T-helper 2 cell treated with Interferon-gamma antibody and Interleukin-4, amounts not matched to agents 100 ng/mL and 5 ng/mL, for 36 hours (primary cell): Measurements from ENCODE around the gene PUM2. TPM values are rescaled to one million over a fixed set of nuclear protein-coding genes. Genes with fewer than 3 reads are reported as not detected.
"Not testable (repeated sequence)": the region's sequence is repeated elsewhere in the genome, so short reads cannot be mapped to it uniquely, and the experiment has no call there.

Experiments used
- intact Hi-C: fragments of 100-400 bp; cut with micrococcal nuclease; formaldehyde crosslinking; loops from one replicate; pipeline ENCODE4 v1.15.1; 2023
- total RNA-seq: library from RNA; stranded (reverse); gene quantifications from 2 replicates; pipeline ENCODE4 v1.2.3, GENCODE V29; 2022

Gene PUM2
- 127 and 129 TPM in 2 replicates for total RNA-seq

DNA sequence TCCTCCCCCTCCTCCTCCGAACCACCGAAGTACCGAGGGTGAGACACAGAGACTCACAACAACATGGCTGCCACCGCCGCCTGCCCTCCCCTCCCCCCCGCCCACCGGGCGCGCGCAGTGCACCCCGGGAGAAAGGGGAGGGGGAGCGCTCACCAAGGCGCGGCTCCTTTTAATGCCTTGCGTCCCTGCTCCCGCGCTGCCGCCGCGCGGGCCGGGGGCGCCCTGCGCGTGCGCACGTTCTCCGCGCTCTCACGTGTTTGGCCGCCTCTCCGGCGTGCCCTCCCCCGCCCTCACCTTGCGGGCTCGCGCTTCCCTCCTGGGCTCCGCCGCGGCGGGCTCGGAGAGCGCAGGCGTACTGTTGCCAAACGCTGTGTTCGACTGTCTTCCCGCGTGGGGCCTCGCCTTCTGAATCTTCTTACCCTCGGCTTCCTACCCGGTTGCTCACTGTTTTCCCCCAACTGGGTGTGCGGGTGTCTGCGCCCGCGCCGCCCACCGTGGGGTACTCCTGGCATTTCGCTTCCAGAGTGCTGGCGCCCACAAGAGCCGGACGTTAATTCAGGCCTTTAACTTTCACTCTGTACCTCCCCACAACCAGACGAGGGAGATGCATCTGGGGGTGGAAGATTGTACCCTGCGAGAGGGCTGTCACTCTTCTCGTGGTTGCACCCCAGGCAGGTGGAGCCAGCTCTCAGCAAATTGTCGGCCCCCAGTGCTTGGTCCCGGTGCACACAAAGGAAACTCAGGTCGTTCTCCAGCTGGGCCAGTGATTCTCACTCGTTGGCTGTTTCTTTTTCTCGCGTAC is at the start of gene PUM2:
PUM2 (minus strand) TSS at position 92 of the 802 bp plus-strand sequence. CDS start 23,484 bp downstream, outside the sequence.
- intact Hi-C loops: loop anchor here (1.0 to 5.0 kb wide), 9 partner anchors 14 to 1790 kb away; partner anchors contain the start of genes HS1BP3, LAPTM4A, LDAH and RDH14

GRCh38 chr2:20400306-20400705 is 49.7 kb upstream of the PUM2 start:
- intact Hi-C loops: no loop called here

DNA sequence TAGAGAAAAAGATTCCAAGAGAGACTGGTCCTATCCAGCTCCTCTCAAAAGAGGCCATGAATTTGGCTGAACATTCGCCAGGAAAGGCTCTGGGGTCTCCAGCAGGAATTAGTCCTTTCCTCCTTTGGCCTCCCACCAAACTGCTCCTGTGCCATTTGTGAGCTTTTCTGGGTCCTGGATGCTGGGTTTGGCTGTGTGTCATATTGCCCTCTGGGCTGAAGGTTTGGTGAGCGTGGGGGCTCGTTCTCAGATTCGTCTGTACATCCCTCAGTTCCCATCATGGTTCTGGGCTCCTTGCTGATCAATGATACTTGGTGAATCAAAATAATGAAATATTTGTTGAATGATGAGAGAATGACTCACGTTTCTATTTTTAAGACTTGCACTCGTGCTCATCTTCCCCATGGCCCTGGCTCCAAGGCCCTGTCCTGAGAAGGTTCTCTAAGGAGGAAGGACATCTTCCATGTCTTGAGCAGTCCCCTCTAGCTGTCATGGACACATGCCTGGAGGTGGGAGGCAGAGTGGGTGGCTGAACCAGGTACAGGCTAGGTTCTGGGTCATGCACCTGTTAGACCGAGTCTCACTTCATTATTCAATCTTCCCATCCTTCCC is 48.4 kb upstream of the PUM2 start:
- intact Hi-C loops: no loop called here

GRCh38 chr2:20397811-20398447 is 47.3 kb upstream of the PUM2 start:
- intact Hi-C loops: no loop called here

- intact Hi-C loops: no loop called here
These were observed 45.8 kb upstream of the PUM2 start for GRCh38 chr2:20396356-20397000.

- intact Hi-C loops: no loop called here
These were observed 43.3 kb upstream of the PUM2 start for GRCh38 chr2:20393986-20394385.

DNA sequence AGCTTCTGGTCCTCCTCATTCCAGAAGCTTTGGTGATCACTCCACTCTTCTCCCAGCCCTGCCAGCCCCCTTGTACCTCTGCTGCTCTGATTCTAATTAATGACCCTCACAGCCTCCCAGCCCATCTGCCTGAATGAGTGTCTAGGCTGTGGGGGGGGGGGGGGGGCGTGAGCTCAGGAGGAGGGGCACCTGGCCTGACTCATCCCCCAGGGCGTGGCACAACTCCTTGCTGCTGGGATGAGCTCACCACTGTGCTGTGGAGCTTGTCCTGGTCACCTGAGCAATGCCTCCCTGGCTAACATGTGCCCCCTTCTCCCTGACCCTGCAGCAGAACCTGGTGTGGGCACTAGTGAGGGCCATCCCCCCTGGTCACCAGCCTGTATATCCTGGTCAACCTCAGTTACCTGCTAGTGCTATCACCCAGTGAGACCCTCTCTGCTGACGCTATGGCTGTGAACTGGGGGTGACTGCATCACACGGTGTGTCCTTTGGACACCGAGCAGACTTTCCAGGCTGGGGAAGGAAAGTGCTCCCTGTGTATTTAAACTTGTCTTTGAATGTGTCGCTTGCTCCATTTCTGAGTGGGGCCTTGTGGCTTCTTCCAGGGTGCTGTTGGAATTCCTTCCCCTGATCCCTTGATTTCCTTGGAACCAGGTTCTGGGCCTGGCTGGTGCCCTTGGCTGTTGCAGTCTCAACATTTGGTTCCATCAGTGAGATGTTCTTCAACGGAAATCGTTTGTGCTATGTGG is 41.5 kb upstream of the PUM2 start:
- intact Hi-C loops: no loop called here

GRCh38 chr2:20390524-20391123 is 40.0 kb upstream of the PUM2 start:
- intact Hi-C loops: no loop called here

DNA sequence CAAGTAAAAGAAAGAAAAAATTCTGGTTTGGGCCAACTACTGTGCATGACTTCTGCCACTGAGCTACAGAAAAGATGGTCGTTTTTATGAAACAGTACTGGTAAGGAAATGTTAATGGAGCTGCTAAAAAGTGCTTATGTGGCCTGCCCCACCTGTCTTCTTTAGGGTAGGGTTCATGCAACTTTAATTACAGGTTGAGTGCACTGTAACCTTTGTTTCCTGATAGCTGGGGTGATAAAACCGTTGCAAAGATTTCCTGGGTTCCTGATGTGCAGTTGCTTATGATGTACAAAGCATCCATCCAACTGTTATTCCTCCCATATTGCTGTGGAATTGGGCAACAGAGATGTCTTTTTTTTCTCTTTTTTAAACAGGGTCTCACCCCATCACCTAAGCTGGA is 34.3 kb upstream of the PUM2 start:
- intact Hi-C loops: no loop called here

GRCh38 chr2:20382965-20383810 is 32.5 kb upstream of the PUM2 start:
- intact Hi-C loops: no loop called here

- intact Hi-C loops: no loop called here
These were observed 30.8 kb upstream of the PUM2 start for GRCh38 chr2:20381457-20381856.

GRCh38 chr2:20378891-20379519 is 28.4 kb upstream of the PUM2 start:
- intact Hi-C loops: no loop called here

DNA sequence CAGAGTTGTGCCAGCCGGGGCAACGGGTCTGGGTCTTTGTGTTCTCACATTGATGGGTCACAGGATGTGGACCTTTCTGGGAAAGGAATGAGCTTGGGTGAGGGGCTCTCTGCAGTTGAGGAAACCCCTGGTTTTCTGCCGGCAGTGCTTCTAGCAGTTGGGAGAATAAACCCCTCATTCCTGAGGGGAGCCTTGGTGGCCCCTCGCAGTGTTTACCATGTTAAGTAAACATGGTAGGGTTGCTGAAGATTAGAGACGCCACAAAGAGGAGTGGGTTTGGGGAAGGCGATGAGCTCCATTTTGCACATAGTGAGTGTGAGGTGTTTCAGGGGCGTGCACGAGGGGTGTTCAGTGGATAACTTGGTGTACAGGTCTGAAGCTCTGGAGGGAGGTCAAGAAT is 27.7 kb upstream of the PUM2 start:
- intact Hi-C loops: no loop called here

GRCh38 chr2:20377741-20378140 is 27.1 kb upstream of the PUM2 start:
- intact Hi-C loops: no loop called here

DNA sequence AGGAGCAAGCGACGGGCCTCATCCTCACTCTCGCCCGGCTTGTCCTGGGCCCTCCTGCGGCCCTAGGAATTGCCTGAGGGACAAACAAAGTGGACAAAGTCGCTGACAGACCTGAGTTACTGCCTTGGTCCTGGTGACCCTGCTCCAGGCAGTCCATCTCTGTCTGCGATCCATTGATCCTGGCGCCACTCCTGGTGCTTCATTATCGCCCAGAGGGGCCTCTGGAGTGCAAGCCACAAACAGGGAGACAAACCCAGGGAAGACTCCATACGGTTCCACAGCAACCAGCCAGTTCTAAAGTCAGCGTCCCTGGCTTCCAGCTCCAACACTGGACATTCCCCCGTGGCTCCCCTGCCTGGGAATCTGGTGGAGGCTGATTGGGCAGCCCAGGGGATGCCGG is 24.3 kb upstream of the PUM2 start:
- intact Hi-C loops: not testable (repeated sequence)

DNA sequence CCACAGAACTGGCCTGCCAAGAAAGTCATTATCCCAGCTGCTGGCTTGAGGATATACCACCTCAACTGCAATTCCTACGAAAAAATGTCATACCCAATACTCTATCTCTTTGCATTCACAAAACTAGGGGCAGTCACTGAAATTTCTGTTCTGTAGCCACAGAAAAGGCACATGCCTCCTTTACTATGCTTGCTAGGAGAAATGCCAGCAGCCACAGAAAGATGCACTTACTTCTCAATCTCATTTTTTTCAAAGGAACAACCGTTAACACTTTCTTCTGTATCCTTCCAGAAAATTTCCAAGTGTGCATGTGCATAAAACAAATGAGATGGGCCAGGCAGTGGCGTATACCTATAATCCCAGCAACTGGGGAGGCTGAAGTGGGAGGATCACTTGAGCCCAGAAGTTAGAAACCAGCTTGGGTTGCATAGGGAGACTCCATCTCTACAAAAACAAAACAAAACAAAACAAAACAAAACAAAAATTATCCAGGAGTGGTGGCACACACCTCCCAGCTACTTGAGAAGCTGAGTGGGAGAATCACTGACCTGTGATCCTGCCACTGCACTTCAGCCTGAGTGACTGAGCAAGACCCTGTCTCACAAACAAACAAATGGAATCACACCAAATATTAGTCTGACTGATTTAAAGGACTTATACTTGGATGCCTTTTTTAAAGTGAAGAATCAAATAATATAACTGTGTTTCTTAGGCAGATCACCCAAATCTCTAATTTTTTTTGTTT is 22.4 kb upstream of the PUM2 start:
- intact Hi-C loops: no loop called here

DNA sequence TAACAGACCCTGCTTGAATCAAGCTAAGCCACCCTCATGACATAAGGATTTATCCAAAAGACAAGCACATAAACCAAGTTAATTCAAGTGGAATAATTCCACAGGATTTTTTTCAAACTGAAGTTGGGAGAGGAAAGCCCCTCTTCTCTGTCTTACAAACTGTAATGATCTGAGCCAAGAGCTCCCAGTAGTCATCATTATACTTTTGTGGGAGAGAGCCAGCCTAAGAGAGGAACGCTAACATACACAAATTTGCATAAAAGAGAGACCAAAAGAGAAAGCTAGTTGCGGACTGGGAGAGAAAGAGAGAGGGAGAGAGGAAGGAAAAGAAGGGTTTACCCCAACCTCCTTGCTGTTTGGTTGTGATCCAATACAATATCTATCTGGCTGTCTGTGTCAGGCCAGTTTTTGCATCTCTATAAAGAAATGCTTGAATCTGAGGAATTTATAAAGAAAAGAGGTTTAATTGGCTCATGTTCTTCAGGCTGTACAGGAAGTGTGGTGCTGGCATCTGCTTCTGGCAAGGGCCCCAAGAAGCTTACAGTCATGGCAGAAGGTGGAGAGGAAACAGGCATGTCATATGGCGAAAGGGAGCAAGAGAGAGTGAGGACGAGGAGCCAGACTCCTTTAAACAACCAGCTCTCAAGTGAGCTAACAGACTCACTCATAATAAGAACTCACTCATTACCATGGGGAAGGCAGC is 20.8 kb upstream of the PUM2 start:
- intact Hi-C loops: no loop called here

DNA sequence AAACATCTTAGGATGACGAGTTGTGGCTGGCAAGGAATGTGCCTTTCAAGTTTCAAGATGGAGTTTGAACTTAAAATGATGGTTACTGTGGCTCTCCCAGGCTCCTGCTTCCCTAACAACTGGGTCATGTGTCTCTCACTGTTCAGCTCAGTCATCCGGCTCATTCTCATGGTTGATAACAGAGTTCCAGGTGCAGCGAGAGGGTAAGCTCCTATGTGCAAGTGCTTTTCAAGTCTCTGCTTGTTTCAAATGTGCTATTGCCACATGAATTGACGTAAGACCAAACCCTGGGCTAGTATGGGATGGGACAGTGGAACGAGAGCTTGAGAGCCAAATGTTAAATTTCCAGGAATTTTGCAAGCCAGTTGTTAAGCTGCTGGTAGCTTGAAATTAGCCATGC is 19.5 kb upstream of the PUM2 start:
- intact Hi-C loops: no loop called here
